ENCODE data around the gene NCR1. TPM values are rescaled to one million over a fixed set of nuclear protein-coding genes. Genes with fewer than 3 reads are reported as not detected.

NCR1 gene
- total and polyA plus RNA-seq, 2 of the 8 experiments (the other 6 are each of a cell fraction or from before 2014, with no cell fraction given) = 1.5 to 5.1 TPM

DNA sequence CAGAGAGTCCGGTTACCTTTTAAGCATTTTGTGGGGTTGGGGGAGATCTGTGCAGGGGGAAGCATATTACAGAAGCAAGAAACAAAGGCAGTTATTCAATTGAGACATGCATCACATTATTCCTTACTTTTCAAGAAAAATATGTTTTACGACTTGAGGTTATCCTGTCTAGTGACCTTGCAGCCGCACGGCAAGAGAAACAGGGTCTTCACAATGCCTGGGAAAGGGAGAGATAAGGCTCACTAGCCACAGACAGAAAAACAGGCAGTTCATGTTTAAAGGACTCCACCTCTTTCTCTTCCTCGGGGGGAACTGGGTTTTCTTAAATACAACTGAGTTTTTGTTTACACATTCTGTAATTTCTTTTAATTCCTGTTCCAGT, 536 bp upstream of the NCR1 start:
- H2BK15ac ChIP-seq (ENCODE audit: low read length) = no peak overlapping the region
- ChIA-PET CTCF (ENCODE audit: partially characterized antibody) (interaction anchor here (0.9 kb wide), 2 partner anchors 25 to 70 kb away, joined by 3 to 5 read pairs; no protein-coding TSS in a partner anchor), POLR2A (ENCODE audit: partially characterized antibody) (interaction anchor here (0.9 to 1.2 kb wide), 2 partner anchors 12 to 13 kb away, joined by 3 to 8 read pairs; no protein-coding TSS in a partner anchor)
- H2BK5ac ChIP-seq (ENCODE audit: low read depth, low read length) = no peak overlapping the region
- peaks cover 2 to 10% (median 5%) of the 10 kb centered on the region in 4 experiments; a peak in 4 of 7 replicates for H3K4me1 ChIP-seq (replicated peaks in 1 of 4; ENCODE audit: control insufficient read depth in 3 of 4, insufficient read depth in 4 of 4, low read length in 3 of 4)
- no peaks in the 10 kb centered on the region for H3K79me2 ChIP-seq (ENCODE audit: control insufficient read depth in 1 of 2, insufficient read depth in 2 of 2, low read length in 2 of 2)
- H3K27ac ChIP-seq (ENCODE audit: low read depth, low read length) = no peak overlapping the region
- TF ChIP-seq KDM1A (IDR thresholded peaks at IDR 0.05; ENCODE audit: borderline replicate concordance, low read length) = no peak
- TF ChIP-seq RFX5 (IDR thresholded peaks at IDR 0.05; ENCODE audit: borderline replicate concordance, low read depth, low read length) = no peak
- TF ChIP-seq, protein P1, sequence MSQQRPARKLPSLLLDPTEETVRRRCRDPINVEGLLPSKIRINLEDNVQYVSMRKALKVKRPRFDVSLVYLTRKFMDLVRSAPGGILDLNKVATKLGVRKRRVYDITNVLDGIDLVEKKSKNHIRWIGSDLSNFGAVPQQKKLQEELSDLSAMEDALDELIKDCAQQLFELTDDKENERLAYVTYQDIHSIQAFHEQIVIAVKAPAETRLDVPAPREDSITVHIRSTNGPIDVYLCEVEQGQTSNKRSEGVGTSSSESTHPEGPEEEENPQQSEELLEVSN (IDR thresholded peaks at IDR 0.05) = no peak
- TF ChIP-seq CHD1 (IDR thresholded peaks at IDR 0.05; ENCODE audit: low read depth, low read length) = no peak
- TF ChIP-seq BRCA1 (IDR thresholded peaks at IDR 0.05; ENCODE audit: low read depth, low read length) = no peak
- no peak for TF ChIP-seq JUN (IDR thresholded peaks at IDR 0.05; ENCODE audit: low read depth, low read length)
- TF ChIP-seq CREB1 (IDR thresholded peaks at IDR 0.05) = no peak
- TF ChIP-seq KDM4A (IDR thresholded peaks at IDR 0.05; ENCODE audit: low read depth, low read length, severe bottlenecking) = no peak
- no peak for TF ChIP-seq RXRA (IDR thresholded peaks at IDR 0.05; ENCODE audit: insufficient read depth, low read depth, low read length)
- TF ChIP-seq TAF1 (IDR thresholded peaks at IDR 0.05; ENCODE audit: low read depth, low read length) = no peak
- TF ChIP-seq POLR2AphosphoS5 (IDR thresholded peaks at IDR 0.05; ENCODE audit: low read depth, low read length) = no peak
- TF ChIP-seq CEBPB (IDR thresholded peaks at IDR 0.05; ENCODE audit: low read depth, low read length) = no peak
- no peak for TF ChIP-seq ZNF274 (IDR thresholded peaks at IDR 0.05; ENCODE audit: borderline replicate concordance, extremely low read depth, low read length)
- no peak for TF ChIP-seq EP300 (IDR thresholded peaks at IDR 0.05; ENCODE audit: borderline replicate concordance in 1 of 2, low read depth in 2 of 2, low read length in 2 of 2)
- no peak overlapping the region for H2AFZ ChIP-seq (ENCODE audit: low read length)
- H3K18ac ChIP-seq (ENCODE audit: extremely low read depth, low read length) = no peak overlapping the region
- no peak overlapping the region for H2BK12ac ChIP-seq (ENCODE audit: low read depth, low read length)
- no peak overlapping the region for H2BK120ac ChIP-seq (replicated peaks; ENCODE audit: low read depth, low read length)
- no peak overlapping the region for H3K9ac ChIP-seq (replicated peaks in 1 of 4; ENCODE audit: extremely low read depth in 1 of 4, low read depth in 3 of 4, low read length in 3 of 4)
- no peaks in the 10 kb centered on the region for H3K79me1 ChIP-seq (ENCODE audit: low read depth, low read length)
- no peaks in the 10 kb centered on the region for H3K23me2 ChIP-seq (ENCODE audit: low read depth, low read length)
- H3K4ac ChIP-seq (replicated peaks; ENCODE audit: insufficient read length, low read depth, low read length) = no peak overlapping the region
- H4K91ac ChIP-seq (replicated peaks; ENCODE audit: insufficient read length, low read length) = no peak overlapping the region
- H2BK20ac ChIP-seq (ENCODE audit: low read length) = no peak overlapping the region
- H3K4me2 ChIP-seq (ENCODE audit: insufficient read depth in 1 of 2, low read depth in 2 of 2, low read length in 2 of 2) = no peak overlapping the region
- 92% methylated on average over 5 of the region's 5 CpGs; no CpG with 5 or more reads in 1 of the 2 experiments for WGBS, 2 experiments (ENCODE audit: extremely low coverage in 1 of 2, insufficient coverage in 1 of 2, insufficient read length in 1 of 2, insufficient replicate concordance in 2 of 2, low coverage in 1 of 2, low lambda C conversion rate in 2 of 2, missing lambda C conversion rate in 1 of 2)
- no peak overlapping the region for H4K8ac ChIP-seq (ENCODE audit: extremely low read depth, insufficient read depth, low read length)
- no peaks in the 10 kb centered on the region for H4K20me1 ChIP-seq (replicated peaks in 1 of 2; ENCODE audit: control insufficient read depth in 1 of 2, insufficient read depth in 2 of 2, low read length in 2 of 2)
- no peaks in the 10 kb centered on the region for H3K27me3 ChIP-seq (replicated peaks in 1 of 4; ENCODE audit: control insufficient read depth in 3 of 4, extremely low read depth in 1 of 4, insufficient read depth in 3 of 4, low read length in 3 of 4)
- H3K4me3 ChIP-seq (ENCODE audit: extremely low read depth in 1 of 4, insufficient read depth in 2 of 4, low read depth in 3 of 4, low read length in 4 of 4) = no peak overlapping the region
- DNase-seq (ENCODE audit: low read depth in 1 of 2, low spot score in 2 of 2) (no peak), FAIRE-seq (no peak)
- no peaks in the 10 kb centered on the region; a peak in 1 of 4 replicates for H3K9me3 ChIP-seq (ENCODE audit: insufficient read depth in 2 of 2, low read depth in 1 of 2, low read length in 1 of 2)
- no peak overlapping the region for H3K23ac ChIP-seq (ENCODE audit: insufficient read length)
- H4K5ac ChIP-seq (ENCODE audit: insufficient read length, low read depth, low read length) = no peak overlapping the region
- H3K56ac ChIP-seq (replicated peaks; ENCODE audit: insufficient read length, low read depth, low read length) = no peak overlapping the region
- H3K36me3 ChIP-seq (ENCODE audit: control insufficient read depth in 2 of 4, insufficient read depth in 4 of 4, low read length in 3 of 4) = no peaks in the 10 kb centered on the region
- no peak overlapping the region for H3K14ac ChIP-seq (ENCODE audit: insufficient read length)
- no peak overlapping the region for H2AK5ac ChIP-seq (ENCODE audit: low read depth, low read length)

Data from H1 (cell line).